SK-N-SH (cell line): ENCODE results near the gene NDOR1. TPM values are rescaled to one million over a fixed set of nuclear protein-coding genes. Genes with fewer than 3 reads are reported as not detected.

Source experiments
- CTCF ChIA-PET: fragments of 300-600, 350-600 bp; formaldehyde crosslinking; extraction: SDS; loops from one replicate; lab custom pipeline; 2021; lab: Yijun Ruan, JAX
- POLR2A ChIA-PET: fragments of 350-600 bp; sonication (Branson Sonifier 250); formaldehyde crosslinking; extraction: SDS; loops from one replicate; lab custom pipeline; 2020; ENCODE audit warnings: antibody characterized with exemption, inconsistent platforms; lab: Yijun Ruan, JAX
- DNase-seq: peaks from one replicate; pipeline ENCODE4 v3.0.0; 2012
- H2AFZ ChIP-seq: fragments of 200-600 bp; sonication (generic); 2 replicates; pipeline ENCODE4 v1.8.1; 2016; ENCODE audit warnings: antibody characterized with exemption, mild to moderate bottlenecking, low read depth
- H3F3A ChIP-seq: fragments of 200-600 bp; sonication (generic); replicated peaks from 2 replicates; pipeline ENCODE3; 2016; ENCODE audit warnings: antibody characterized with exemption, mild to moderate bottlenecking; ENCODE audit not compliant: insufficient read depth
- H3K27ac ChIP-seq, 2 experiments: fragments of 200-500 bp in 1 of 2; fragments of 200-600 bp in 1 of 2; sonication (Bioruptor generic) in 1 of 2; sonication (generic), shearing (Covaris generic) in 1 of 2; 2 replicates each; pipeline versions ENCODE4 v1.5.1 to v1.6.1; 2014 to 2016; ENCODE audit warnings: low read depth in 2 of 2, inconsistent platforms in 1 of 2, low read length in 1 of 2, mild to moderate bottlenecking in 1 of 2, mixed read lengths in 1 of 2
- H3K27me3 ChIP-seq: fragments of 200-600 bp; sonication (generic), shearing (Covaris generic); 2 replicates; pipeline ENCODE4 v1.6.1; 2016; ENCODE audit warnings: mixed run types; ENCODE audit not compliant: insufficient read depth
- H3K36me3 ChIP-seq, 2 experiments: fragments of 200-500 bp in 1 of 2; fragments of 200-600 bp in 1 of 2; sonication (Bioruptor generic) in 1 of 2; sonication (generic) in 1 of 2; replicated peaks in 1 of 2; 2 replicates each; pipeline versions ENCODE3 to v1.5.1; 2014 to 2016; ENCODE audit warnings: low read length in 1 of 2, mild to moderate bottlenecking in 1 of 2; ENCODE audit not compliant: insufficient read depth in 2 of 2, control insufficient read depth in 1 of 2
- H3K4me1 ChIP-seq, 2 experiments: fragments of 200-500 bp in 1 of 2; fragments of 200-600 bp in 1 of 2; sonication (Bioruptor generic) in 1 of 2; sonication (generic), shearing (Covaris generic) in 1 of 2; 2 replicates each; pipeline versions ENCODE4 v1.5.1 to v1.6.1; 2014 to 2016; ENCODE audit warnings: low read depth in 1 of 2, low read length in 1 of 2, mixed run types in 1 of 2; ENCODE audit not compliant: insufficient read depth in 2 of 2, control insufficient read depth in 1 of 2
- H3K4me2 ChIP-seq: fragments of 200-600 bp; sonication (generic), shearing (Covaris generic); 2 replicates; pipeline ENCODE4 v1.6.1; 2017; ENCODE audit warnings: mixed run types
- H3K4me3 ChIP-seq, 2 experiments: fragments of 200-500 bp in 1 of 2; fragments of 200-600 bp in 1 of 2; sonication (Bioruptor generic) in 1 of 2; sonication (generic), shearing (Covaris generic) in 1 of 2; 2 replicates each; pipeline versions ENCODE4 v1.5.1 to v1.8.1; 2014 to 2016; ENCODE audit warnings: low read depth in 2 of 2, inconsistent platforms in 1 of 2, low read length in 1 of 2, mild to moderate bottlenecking in 1 of 2, mixed read lengths in 1 of 2, moderate library complexity in 1 of 2
- H3K79me2 ChIP-seq: fragments of 200-600 bp; sonication (generic); 2 replicates; pipeline ENCODE4 v1.8.1; 2017; ENCODE audit warnings: mild to moderate bottlenecking; ENCODE audit not compliant: insufficient read depth
- H3K9ac ChIP-seq: fragments of 200-600 bp; sonication (generic); 2 replicates; pipeline ENCODE4 v1.6.1; 2017; ENCODE audit warnings: mixed run types
- H3K9me2 ChIP-seq: fragments of 200-600 bp; sonication (generic); 2 replicates; pipeline ENCODE4 v1.6.1; 2017; ENCODE audit warnings: mixed run types
- H3K9me3 ChIP-seq: fragments of 200-600 bp; sonication (generic); 2 replicates; pipeline ENCODE4 v1.6.1; 2017; ENCODE audit warnings: mixed run types, mild to moderate bottlenecking, moderate library complexity
- H4K20me1 ChIP-seq: fragments of 200-600 bp; sonication (generic); 2 replicates; pipeline ENCODE4 v1.6.1; 2017; ENCODE audit warnings: mild to moderate bottlenecking, mixed run types; ENCODE audit not compliant: insufficient read depth
- CHD2 ChIP-seq: fragments of 150-350 bp; IDR thresholded peaks from 2 replicates; pipeline ENCODE4 v1.6.1; 2018; ENCODE audit warnings: low read length; ENCODE audit not compliant: partially characterized antibody
- CTCF ChIP-seq: fragments of 200-600 bp; sonication (generic); IDR thresholded peaks from 2 replicates; pipeline ENCODE4 v1.6.1; 2017; ENCODE audit warnings: antibody characterized with exemption, mild to moderate bottlenecking, moderate library complexity
- EP300 ChIP-seq, 2 experiments: IDR thresholded peaks; 2 replicates each; pipeline versions ENCODE4 v1.4.0 to v1.6.1; 2012; ENCODE audit warnings: borderline replicate concordance in 1 of 2, low read depth in 1 of 2, low read length in 1 of 2
- FOSL2 ChIP-seq: IDR thresholded peaks from 2 replicates; pipeline ENCODE4 v1.4.0; 2012; ENCODE audit warnings: low read depth, mild to moderate bottlenecking, moderate library complexity, borderline replicate concordance
- GABPA ChIP-seq: IDR thresholded peaks from 2 replicates; pipeline ENCODE4 v1.4.0; 2012; ENCODE audit warnings: low read depth, mild to moderate bottlenecking
- GATA2 ChIP-seq: sonication (generic); formaldehyde crosslinking; IDR thresholded peaks from 2 replicates; pipeline ENCODE4 v1.5.0; 2020; ENCODE audit warnings: mild to moderate bottlenecking, missing genetic modification reagents
- MAX ChIP-seq: IDR thresholded peaks from 2 replicates; pipeline ENCODE4 v1.4.0; 2012; ENCODE audit warnings: low read depth
- MEF2A ChIP-seq: IDR thresholded peaks from 2 replicates; pipeline ENCODE4 v1.4.0; 2012; ENCODE audit warnings: low read depth, borderline replicate concordance
- MXI1 ChIP-seq: IDR thresholded peaks from 2 replicates; pipeline ENCODE4 v1.6.1; 2012; ENCODE audit warnings: mild to moderate bottlenecking, low read depth, low read length, improper control_type of control experiment
- PBX3 ChIP-seq: IDR thresholded peaks from 2 replicates; pipeline ENCODE4; 2012
- RFX5 ChIP-seq: IDR thresholded peaks from 2 replicates; pipeline ENCODE4 v1.6.1; 2012; ENCODE audit warnings: mild to moderate bottlenecking, improper control_type of control experiment, low read length
- SIN3A ChIP-seq: IDR thresholded peaks from 2 replicates; pipeline ENCODE4 v1.6.1; 2012; ENCODE audit warnings: low read depth, mild to moderate bottlenecking, low read length, moderate library complexity, borderline replicate concordance
- TCF12 ChIP-seq: IDR thresholded peaks from 2 replicates; pipeline ENCODE4 v1.4.0; 2012
- TEAD4 ChIP-seq: IDR thresholded peaks from 2 replicates; pipeline ENCODE4 v1.4.0; 2012; ENCODE audit warnings: mild to moderate bottlenecking, borderline replicate concordance; ENCODE audit not compliant: insufficient read depth
- USF2 ChIP-seq: fragments of 150-350 bp; IDR thresholded peaks from 2 replicates; pipeline ENCODE4 v1.6.1; 2017; ENCODE audit warnings: antibody characterized with exemption, low read length, low read depth, borderline replicate concordance
- WGBS: methylation state at CpG from one replicate; pipeline ENCODE4 v1.1.6; 2017; ENCODE audit warnings: low lambda C conversion rate; 5-methylcytosine and 5-hydroxymethylcytosine counted together
- polyA plus RNA-seq, 3 experiments: library from polyadenylated mRNA; depleted of rRNA; stranded (reverse); fragments of >200 nt; gene quantifications; 2 replicates each; pipeline ENCODE4 v1.2.3, GENCODE V29; 2012

NDOR1 gene
- polyA plus RNA-seq, 1 of the 3 experiments (the other 2 are of a cell fraction) = 8.6 TPM

GRCh38 chr9:137251194-137251461 lies 45.6 kb downstream of the NDOR1 start, which contains the start of gene STPG3:
STPG3 (plus strand) TSS chr9:137251286; CDS start chr9:137251287, 1 bp downstream.
- 86% methylated on average over 4 of the region's 4 CpGs for WGBS
- ChIA-PET CTCF (interaction anchor here (1.1 to 8.2 kb wide), 4 partner anchors 11 to 222 kb away, joined by 3 to 38 read pairs (median 6); partner anchors contain the start of gene NRARP), POLR2A (interaction anchor here (1.9 kb wide), 1 partner anchor 10 kb away, joined by 11 read pairs; the partner anchor contains the start of gene TUBB4B)
- H3K4me2 ChIP-seq = no peak within 1 kb of the TSS
- no peak within 1 kb of the TSS for H2AFZ ChIP-seq
- no peak within 1 kb of the TSS for H3K9ac ChIP-seq
- no peaks in the 10 kb centered on the region for H3K9me2 ChIP-seq
- no peak within 1 kb of the TSS for H3K4me3 ChIP-seq
- H3K79me2 ChIP-seq = peaks cover 9% of the 10 kb centered on the region
- no peaks in the 10 kb centered on the region for H3K36me3 ChIP-seq
- H3F3A ChIP-seq = no peaks in the 10 kb centered on the region
- no peaks in the 10 kb centered on the region for H3K27me3 ChIP-seq
- peaks cover 3% of the 10 kb centered on the region; the same call in 1 of the 2 replicates for H4K20me1 ChIP-seq
- no peak within 1 kb of the TSS for H3K27ac ChIP-seq
- DNase-seq = no peak
- H3K4me1 ChIP-seq = peaks cover 0 to 18% of the 10 kb centered on the region in 2 experiments; a peak in 1 of 4 replicates
- no peaks in the 10 kb centered on the region for H3K9me3 ChIP-seq
- TF ChIP-seq PBX3 (no peak), MXI1 (no peak), MAX (no peak), MEF2A (no peak)

GRCh38 chr9:137251490-137252268 lies 46.2 kb downstream of the NDOR1 start:
- Histone ChIP-seq H2AFZ (no peak overlapping the region), H4K20me1 (peaks cover 9% of the 10 kb centered on the region; the same call in 1 of the 2 replicates), H3K9ac (no peak overlapping the region), H3K9me2 (no peaks in the 10 kb centered on the region), H3K36me3 (peaks cover 0 to 2% of the 10 kb centered on the region in 2 experiments), H3K27me3 (no peaks in the 10 kb centered on the region), H3K4me3 (no peak overlapping the region), H3K79me2 (peaks cover 15% of the 10 kb centered on the region), H3K4me2 (no peak overlapping the region), H3K4me1 (peaks cover 0 to 23% of the 10 kb centered on the region in 2 experiments; a peak in 1 of 4 replicates), H3K27ac (no peak overlapping the region), H3F3A (no peaks in the 10 kb centered on the region), H3K9me3 (no peaks in the 10 kb centered on the region)
- WGBS = 90% methylated on average over 9 of the region's 22 CpGs
- POLR2A ChIA-PET = interaction anchor here (1.9 kb wide), 1 partner anchor 11 kb away, joined by 11 read pairs; the partner anchor contains the start of gene TUBB4B
- CTCF ChIA-PET = interaction anchor here (1.1 to 8.2 kb wide), 4 partner anchors 12 to 222 kb away, joined by 3 to 38 read pairs (median 6); partner anchors contain the start of gene NRARP
- no peak for TF ChIP-seq USF2
- no peak for TF ChIP-seq RFX5
- TF ChIP-seq GATA2 (CRISPR knock-in tag) = no peak
- TF ChIP-seq EP300 (IDR thresholded peaks at IDR 0.05; ENCODE audit: borderline replicate concordance in 1 of 2, low read depth in 1 of 2, low read length in 1 of 2) = no peak
- no peak for TF ChIP-seq GABPA
- no peak for TF ChIP-seq TEAD4
- no peak for TF ChIP-seq FOSL2
- no peak for TF ChIP-seq SIN3A
- TF ChIP-seq MXI1 = no peak
- no peak for TF ChIP-seq CTCF
- TF ChIP-seq TCF12 = no peak
- TF ChIP-seq CHD2 = no peak
- DNase-seq = no peak
